ENCODE results near the gene INTS14.

Gene INTS14

DNA sequence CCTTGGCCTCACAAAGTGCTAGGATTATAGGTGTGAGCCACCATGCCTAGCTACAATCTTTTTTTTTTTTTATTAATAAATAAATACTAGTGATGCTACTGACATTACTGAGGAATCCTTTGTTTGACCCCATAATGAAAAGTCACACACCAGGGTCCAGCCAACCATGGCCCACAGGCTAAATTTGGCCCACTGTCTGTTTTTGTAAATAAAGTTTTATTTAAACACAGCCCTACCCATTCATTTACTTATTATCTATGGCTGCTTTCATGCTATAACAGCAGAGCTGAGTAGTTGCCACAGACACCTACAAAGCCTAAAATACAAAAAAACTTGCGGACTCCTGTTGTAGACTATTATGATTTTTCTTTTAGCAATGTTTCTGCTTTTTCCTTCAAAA is 7.4 kb downstream of the INTS14 start:
- no peak for DNase-seq (ENCODE audit: low read depth)
- H3K4me3 ChIP-seq (ENCODE audit: low read length), result no peak overlapping the region
- TF ChIP-seq, protein P1, sequence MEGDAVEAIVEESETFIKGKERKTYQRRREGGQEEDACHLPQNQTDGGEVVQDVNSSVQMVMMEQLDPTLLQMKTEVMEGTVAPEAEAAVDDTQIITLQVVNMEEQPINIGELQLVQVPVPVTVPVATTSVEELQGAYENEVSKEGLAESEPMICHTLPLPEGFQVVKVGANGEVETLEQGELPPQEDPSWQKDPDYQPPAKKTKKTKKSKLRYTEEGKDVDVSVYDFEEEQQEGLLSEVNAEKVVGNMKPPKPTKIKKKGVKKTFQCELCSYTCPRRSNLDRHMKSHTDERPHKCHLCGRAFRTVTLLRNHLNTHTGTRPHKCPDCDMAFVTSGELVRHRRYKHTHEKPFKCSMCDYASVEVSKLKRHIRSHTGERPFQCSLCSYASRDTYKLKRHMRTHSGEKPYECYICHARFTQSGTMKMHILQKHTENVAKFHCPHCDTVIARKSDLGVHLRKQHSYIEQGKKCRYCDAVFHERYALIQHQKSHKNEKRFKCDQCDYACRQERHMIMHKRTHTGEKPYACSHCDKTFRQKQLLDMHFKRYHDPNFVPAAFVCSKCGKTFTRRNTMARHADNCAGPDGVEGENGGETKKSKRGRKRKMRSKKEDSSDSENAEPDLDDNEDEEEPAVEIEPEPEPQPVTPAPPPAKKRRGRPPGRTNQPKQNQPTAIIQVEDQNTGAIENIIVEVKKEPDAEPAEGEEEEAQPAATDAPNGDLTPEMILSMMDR (IDR thresholded peaks at IDR 0.05; ENCODE audit: insufficient read depth, low read depth, low read length, missing control alignments), result no peak

DNA sequence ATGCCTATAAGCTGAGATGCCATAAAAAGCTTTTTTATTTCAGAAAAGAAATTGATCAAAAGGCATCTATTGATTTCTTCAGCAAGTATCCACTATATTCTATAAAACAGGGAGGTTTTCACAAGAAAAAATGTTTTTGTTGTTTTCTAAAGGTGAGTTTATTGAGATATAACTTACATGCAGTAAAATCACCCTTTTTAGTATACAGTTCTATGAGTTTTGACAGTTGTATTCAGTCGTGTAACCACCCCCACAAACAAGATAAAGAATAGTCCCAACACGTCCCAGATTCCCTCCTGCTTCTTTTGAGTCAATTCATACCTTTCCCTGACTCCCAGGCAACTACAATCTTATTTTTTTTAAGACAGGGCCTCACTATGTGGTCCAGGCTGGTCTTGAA is 7.8 kb downstream of the INTS14 start:
- DNase-seq (ENCODE audit: low read depth), result peak; percentile 5
- TF ChIP-seq, protein P1 (IDR thresholded peaks at IDR 0.05; ENCODE audit: insufficient read depth, low read depth, low read length, missing control alignments), result no peak
- no peak overlapping the region for H3K4me3 ChIP-seq (ENCODE audit: low read length)

DNA sequence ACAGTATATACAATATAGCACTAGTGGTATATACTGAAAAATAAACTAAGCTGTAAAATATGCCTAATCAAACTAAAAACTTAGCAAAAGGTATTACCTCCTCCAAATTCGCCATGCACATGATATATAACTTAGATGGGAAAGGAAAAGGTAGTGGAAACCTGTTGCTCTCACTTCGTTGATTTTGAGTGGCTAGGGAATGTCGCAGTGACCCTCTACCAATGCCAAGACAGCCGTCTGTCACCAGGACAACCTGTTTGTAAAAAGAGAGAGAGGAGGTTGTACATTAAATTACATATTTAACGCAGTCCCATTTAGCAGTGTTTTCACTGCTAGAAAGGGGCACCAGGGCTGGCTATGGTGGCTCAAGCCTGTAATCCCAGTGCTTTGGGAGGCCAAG is 11.3 kb downstream of the INTS14 start:
- TF ChIP-seq, protein P1 (IDR thresholded peaks at IDR 0.05; ENCODE audit: insufficient read depth, low read depth, low read length, missing control alignments), result no peak
- no peak for DNase-seq (ENCODE audit: low read depth)
- H3K4me3 ChIP-seq (ENCODE audit: low read length), result no peak overlapping the region

DNA sequence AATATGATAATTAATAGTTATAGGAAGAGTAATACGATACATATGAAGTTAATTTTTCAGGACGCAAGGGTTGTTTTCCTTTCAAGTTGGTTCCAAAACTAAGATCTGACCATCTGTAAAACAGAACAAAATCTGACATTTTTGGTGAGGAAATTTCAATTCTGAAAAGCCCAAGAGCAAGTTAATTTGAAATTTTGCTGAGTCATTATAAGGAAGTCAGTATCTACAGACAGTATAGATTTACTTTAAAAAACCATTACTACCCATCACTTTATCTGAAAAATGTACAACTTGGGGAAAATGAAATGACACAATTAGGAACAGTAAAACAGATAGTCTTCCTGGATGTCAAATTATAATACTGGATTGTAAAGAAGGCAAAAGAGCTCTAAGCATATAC is 12.5 kb downstream of the INTS14 start:
- no peak for DNase-seq (ENCODE audit: low read depth)
- TF ChIP-seq, protein P1 (IDR thresholded peaks at IDR 0.05; ENCODE audit: insufficient read depth, low read depth, low read length, missing control alignments), result no peak
- no peak overlapping the region for H3K4me3 ChIP-seq (ENCODE audit: low read length)

DNA sequence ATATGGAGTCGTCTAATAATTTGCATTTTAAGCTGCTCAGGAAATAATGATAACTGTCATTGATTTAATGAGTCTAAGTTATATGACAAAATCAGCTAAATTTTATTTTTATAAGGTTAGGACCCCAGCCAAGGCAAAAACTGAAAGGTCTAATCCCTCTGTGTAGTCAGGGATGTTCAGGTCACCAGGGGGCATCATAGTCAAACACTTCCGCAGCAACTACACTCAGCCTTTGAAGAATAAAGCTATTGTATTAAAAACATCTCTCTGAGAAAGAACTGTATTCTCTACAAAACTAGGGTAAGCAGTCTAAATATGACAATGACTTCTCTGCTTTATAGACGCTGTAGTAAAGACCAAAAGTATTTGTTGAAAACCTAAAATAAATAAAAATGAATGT is 15.0 kb downstream of the INTS14 start:
- TF ChIP-seq, protein P1 (IDR thresholded peaks at IDR 0.05; ENCODE audit: insufficient read depth, low read depth, low read length, missing control alignments), result peak; percentile 24
- no peak overlapping the region for H3K4me3 ChIP-seq (ENCODE audit: low read length)
- DNase-seq (ENCODE audit: low read depth), result peak; percentile 15

DNA sequence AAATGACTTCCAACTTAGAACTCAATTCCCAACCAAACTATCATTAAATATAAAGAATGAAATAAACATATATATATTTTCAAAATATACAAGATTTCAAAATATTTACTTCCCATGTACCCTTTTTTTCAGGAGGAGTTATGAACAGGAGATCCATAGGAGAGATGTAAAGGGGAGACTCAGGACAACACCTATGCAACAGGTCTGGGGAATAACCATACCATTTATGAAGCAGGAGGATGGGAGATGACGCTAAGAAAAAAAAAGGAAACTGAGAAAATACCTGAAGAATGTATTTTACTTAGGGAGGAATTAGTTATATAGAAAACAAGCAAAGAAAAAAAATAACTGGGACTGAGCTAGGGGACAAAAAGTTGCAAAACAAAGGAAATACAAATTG is 23.8 kb downstream of the INTS14 start:
- no peak for DNase-seq (ENCODE audit: low read depth)
- no peak overlapping the region for H3K4me3 ChIP-seq (ENCODE audit: low read length)
- TF ChIP-seq, protein P1 (IDR thresholded peaks at IDR 0.05; ENCODE audit: insufficient read depth, low read depth, low read length, missing control alignments), result no peak

DNA sequence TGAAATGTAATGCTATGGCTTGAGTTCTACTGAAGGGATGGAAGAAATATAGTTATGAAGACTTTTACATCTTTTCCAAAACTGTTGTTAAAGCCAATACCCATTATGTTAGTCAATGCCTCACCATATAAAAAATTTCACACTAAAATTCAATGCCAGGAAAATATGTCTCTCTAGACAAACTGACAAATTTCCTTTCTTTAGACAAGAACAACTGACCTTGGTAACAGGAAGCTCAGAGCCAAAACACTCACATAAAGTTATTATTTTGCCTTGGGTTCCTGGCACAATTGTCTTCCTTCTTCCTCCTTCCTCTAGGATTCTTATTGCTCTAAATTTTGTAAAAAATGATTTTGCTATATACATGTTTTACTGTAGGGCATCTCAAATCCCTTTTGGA is 26.7 kb downstream of the INTS14 start:
- no peak overlapping the region for H3K4me3 ChIP-seq (ENCODE audit: low read length)
- TF ChIP-seq, protein P1 (IDR thresholded peaks at IDR 0.05; ENCODE audit: insufficient read depth, low read depth, low read length, missing control alignments), result no peak
- no peak for DNase-seq (ENCODE audit: low read depth)

Data from epithelial cell of esophagus (primary cell).